ENCODE measurements around the gene IRX4. TPM values are rescaled to one million over a fixed set of nuclear protein-coding genes. Genes with fewer than 3 reads are reported as not detected.

Gene IRX4
- total RNA-seq, 4 donors from 2014 or later = not detected

DNA sequence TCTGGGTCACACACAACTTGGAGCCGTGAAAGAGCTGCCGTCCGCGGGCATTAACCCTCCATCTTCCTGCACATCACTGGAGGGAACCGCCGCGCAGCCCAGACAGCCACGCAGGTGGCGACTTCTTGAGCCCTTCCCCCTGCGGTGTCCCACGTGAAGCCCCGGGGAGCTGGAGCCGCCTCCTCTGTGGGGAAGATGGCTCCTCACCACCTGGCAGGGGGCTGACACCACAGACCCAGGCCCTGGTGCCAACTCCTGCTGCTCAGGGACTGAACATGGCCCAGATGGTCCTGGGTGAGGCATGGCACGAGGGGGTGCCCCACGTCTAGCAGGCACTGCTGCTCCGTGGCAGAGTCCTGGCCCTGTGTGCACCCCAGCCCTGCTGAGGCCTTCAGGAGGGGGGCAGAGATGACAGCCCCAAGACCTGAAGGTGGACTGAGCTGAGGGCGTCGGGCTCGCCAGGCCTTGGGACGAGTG lies 42.6 kb downstream of the IRX4 start:
- Histone ChIP-seq H3K9me3 (no peaks in the 10 kb centered on the region), H3K4me1 (no peaks in the 10 kb centered on the region), H3K36me3 (no peaks in the 10 kb centered on the region), H3K27ac (no peak overlapping the region), H3K27me3 (no peaks in the 10 kb centered on the region), H3K4me3 (no peak overlapping the region)
- TF ChIP-seq, protein P1, sequence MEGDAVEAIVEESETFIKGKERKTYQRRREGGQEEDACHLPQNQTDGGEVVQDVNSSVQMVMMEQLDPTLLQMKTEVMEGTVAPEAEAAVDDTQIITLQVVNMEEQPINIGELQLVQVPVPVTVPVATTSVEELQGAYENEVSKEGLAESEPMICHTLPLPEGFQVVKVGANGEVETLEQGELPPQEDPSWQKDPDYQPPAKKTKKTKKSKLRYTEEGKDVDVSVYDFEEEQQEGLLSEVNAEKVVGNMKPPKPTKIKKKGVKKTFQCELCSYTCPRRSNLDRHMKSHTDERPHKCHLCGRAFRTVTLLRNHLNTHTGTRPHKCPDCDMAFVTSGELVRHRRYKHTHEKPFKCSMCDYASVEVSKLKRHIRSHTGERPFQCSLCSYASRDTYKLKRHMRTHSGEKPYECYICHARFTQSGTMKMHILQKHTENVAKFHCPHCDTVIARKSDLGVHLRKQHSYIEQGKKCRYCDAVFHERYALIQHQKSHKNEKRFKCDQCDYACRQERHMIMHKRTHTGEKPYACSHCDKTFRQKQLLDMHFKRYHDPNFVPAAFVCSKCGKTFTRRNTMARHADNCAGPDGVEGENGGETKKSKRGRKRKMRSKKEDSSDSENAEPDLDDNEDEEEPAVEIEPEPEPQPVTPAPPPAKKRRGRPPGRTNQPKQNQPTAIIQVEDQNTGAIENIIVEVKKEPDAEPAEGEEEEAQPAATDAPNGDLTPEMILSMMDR (IDR thresholded peaks at IDR 0.05) = no peak
- no peak for TF ChIP-seq POLR2A (IDR thresholded peaks at IDR 0.05)
- peak in 1 of 3 donors; percentile 28 for DNase-seq

DNA sequence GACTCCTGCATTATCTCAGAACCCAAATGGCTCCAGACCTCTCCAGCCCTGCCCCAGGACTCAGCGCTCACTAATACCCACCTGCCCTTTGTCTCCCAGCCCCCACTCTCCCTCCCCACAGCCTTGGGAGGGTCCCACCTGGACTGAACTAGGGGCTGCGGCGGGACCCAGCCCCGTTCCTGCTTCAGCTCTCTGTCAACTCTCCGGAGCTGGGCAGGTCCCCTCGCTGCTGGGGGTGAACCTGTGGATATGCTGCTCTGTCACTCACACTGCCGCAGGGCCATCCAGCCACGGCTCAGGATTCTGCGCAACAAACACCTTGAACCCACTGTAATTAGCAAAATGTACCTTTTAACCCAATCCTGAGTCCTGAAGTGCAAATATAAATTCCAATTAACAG lies 44.7 kb downstream of the IRX4 start:
- no peaks in the 10 kb centered on the region for H3K9me3 ChIP-seq
- peak in 1 of 3 donors; percentile 40 for DNase-seq
- TF ChIP-seq, protein P1 (IDR thresholded peaks at IDR 0.05) = no peak
- TF ChIP-seq POLR2A (IDR thresholded peaks at IDR 0.05) = no peak
- H3K27me3 ChIP-seq = no peaks in the 10 kb centered on the region
- no peaks in the 10 kb centered on the region for H3K36me3 ChIP-seq
- H3K4me1 ChIP-seq = no peaks in the 10 kb centered on the region
- no peak overlapping the region for H3K27ac ChIP-seq
- H3K4me3 ChIP-seq = no peak overlapping the region

DNA sequence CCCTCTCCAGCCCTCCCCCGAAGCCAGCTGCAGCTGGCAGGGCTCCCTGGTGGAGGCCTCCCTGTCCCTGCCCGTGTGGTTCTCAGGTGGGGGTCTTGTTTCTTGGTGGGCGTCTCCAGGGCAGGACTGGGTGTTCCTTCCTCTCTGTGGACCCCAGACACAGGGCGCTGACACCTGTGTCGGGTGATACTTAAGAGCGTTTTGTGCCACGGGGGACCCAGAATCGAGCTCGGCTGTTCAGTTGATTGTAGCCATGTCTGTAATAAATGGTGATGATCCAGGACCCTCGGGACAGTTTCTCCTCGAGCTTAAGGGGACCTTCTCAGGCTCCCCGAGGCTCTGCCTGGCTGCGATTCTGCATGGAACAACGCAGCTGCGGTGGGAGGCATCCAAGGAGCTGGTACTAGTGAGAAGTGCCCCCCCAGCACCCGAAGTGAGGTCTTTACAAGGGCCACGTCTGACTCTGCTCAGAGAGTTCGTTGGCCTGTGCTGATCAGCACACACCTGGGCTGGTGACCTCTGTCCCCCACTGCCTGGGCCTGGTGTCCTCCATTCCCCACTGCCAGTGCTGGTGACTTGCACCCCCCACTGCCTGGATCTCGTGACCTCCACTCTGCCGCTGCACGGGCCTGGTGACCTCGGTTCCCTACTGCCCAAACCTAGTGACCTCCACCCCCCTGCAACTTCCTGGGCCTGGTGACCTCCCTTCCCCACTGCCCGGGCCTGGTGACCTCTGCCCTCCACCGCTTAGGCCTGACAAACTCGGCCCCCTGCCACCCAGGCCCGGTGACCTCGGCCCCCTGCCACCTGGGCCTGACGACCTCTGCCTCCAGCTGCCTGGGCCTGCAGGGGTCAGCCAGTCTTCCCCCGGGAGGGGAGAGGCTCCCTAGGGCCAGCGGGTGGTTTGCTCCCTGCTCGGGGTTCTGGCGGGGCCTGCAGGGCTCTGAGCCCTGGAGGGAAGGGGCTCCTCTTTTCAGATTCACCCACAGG lies 45.5 kb downstream of the IRX4 start:
- TF ChIP-seq, protein P1 (IDR thresholded peaks at IDR 0.05) = no peak
- Histone ChIP-seq H3K27ac (no peak overlapping the region), H3K4me3 (no peak overlapping the region), H3K36me3 (no peaks in the 10 kb centered on the region), H3K27me3 (no peaks in the 10 kb centered on the region), H3K4me1 (no peaks in the 10 kb centered on the region), H3K9me3 (no peaks in the 10 kb centered on the region)
- peak in 1 of 3 donors; percentile 40 for DNase-seq

DNA sequence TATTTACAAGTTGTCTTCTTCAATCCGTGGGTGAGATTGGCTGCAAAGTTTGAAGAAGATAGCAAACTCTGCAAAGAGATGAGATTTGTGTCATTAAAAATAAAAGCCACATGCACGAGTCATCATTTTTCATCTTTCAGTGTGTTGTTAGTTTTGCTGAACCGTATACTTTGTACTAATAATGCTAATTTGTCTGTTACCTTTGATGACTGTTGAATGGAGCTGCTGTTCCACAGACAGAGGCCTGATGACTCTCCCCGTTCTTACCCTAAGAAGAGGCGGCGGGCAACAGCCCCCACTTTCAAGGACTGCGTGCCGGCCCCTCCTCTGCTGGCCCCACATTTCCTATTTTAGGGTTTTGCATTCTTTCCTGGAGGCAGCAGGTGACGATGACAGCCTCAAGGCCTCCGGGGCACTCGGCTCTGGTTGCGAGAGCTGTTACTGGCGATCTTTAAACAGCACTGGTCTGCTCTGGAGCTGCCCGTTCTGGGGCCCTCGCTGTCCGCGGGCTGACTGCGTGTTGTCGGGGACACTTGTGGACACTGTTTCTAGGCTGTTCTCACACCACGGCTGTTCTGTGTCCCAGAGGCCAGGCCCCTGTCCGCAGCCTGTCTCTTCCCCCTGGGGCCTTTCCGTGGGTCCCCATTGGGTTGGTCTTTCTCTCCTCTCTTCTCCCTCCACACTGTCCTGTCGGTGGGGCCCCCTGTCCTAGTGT lies 46.4 kb downstream of the IRX4 start:
- Histone ChIP-seq H3K27ac (no peak overlapping the region), H3K27me3 (no peaks in the 10 kb centered on the region), H3K4me3 (no peak overlapping the region), H3K4me1 (no peaks in the 10 kb centered on the region), H3K36me3 (no peaks in the 10 kb centered on the region), H3K9me3 (no peaks in the 10 kb centered on the region)
- DNase-seq = peak in 1 of 3 donors; percentile 25
- TF ChIP-seq POLR2A (IDR thresholded peaks at IDR 0.05) = no peak
- TF ChIP-seq, protein P1 (IDR thresholded peaks at IDR 0.05) = no peak

DNA sequence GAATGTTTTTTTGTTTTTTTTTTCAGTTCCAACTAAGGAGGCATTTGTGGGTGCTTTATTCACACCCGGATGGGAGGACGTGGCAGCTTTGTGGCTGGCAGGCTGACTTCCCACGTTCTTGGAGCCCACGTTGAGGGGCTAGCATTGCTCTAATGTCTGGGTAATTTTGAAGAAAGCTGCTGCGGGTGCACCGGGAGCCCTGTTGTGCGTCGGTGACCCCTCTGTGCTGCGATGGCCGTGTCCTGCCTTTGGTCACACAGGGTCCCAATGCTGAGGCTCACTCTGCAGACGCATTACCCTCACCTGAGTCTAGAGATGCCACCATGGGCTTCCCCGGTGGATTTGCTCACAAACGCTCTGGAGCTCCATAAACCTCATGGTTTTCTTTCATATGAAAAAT lies 47.3 kb downstream of the IRX4 start:
- no peaks in the 10 kb centered on the region for H3K36me3 ChIP-seq
- no peaks in the 10 kb centered on the region for H3K4me1 ChIP-seq
- H3K9me3 ChIP-seq = no peaks in the 10 kb centered on the region
- no peak for TF ChIP-seq POLR2A (IDR thresholded peaks at IDR 0.05)
- TF ChIP-seq, protein P1 (IDR thresholded peaks at IDR 0.05) = no peak
- H3K27ac ChIP-seq = no peak overlapping the region
- peak in 1 of 3 donors; percentile 12 for DNase-seq
- no peaks in the 10 kb centered on the region for H3K27me3 ChIP-seq
- no peak overlapping the region for H3K4me3 ChIP-seq
